ENCODE data around the gene AARSD1. TPM values are rescaled to one million over a fixed set of nuclear protein-coding genes. Genes with fewer than 3 reads are reported as not detected.
"Not testable (repeated sequence)": the region's sequence is repeated elsewhere in the genome, so short reads cannot be mapped to it uniquely, and the experiment has no call there.

AARSD1 gene
- total and polyA plus RNA-seq, 2 donors (not counting 1 experiment from before 2014, with no cell fraction given): 17.7 to 37.3 TPM

DNA sequence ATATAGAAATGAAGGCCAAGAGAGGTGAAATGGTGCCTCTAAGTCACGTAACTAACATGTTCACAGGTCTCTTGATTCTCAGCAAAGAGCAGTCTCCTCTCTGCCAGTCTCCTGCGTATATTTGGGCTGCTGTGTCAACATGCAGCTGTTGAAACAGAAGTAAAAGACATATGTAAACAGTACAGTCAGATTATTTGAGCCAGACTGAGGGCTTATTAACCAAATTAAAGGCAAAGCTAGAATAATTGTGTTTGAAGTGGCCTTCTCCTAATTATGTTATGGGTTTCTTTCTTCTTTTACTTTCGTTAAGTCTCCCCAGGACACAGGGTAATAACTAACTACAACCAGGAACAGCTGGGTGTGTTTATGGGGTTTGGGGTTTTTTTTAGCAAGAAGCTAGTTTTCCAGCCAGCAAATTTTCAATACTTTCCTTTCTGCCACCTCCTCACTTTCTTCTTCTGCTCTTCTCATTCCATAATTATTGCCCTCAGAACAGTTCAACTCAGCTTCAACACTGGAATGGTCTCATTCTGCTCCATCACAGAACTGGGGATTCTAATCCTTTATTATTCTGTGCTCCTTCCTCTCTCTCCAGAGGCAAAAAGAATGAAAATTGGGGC is 45.2 kb downstream of the AARSD1 start:
- Histone ChIP-seq H3K9me3 (ENCODE audit: control insufficient read depth, insufficient read depth, low read depth, low read length) (no peaks in the 10 kb centered on the region), H4K20me1 (ENCODE audit: control insufficient read depth, extremely low read depth, insufficient read depth, low read length) (no peaks in the 10 kb centered on the region), H3K4me3 (replicated peaks in 1 of 4; ENCODE audit: control extremely low read depth in 1 of 4, insufficient read depth in 1 of 4, low read depth in 3 of 4, low read length in 4 of 4) (no peak overlapping the region), H3K9ac (ENCODE audit: insufficient read depth, low read length) (no peak overlapping the region), H3K36me3 (ENCODE audit: control insufficient read depth, insufficient read depth, low read length) (no peaks in the 10 kb centered on the region), H3K4me2 (ENCODE audit: extremely low read depth, insufficient read depth, low read length) (no peak overlapping the region), H3K79me2 (ENCODE audit: control insufficient read depth, insufficient read depth, low read length) (no peaks in the 10 kb centered on the region), H3K27me3 (ENCODE audit: control insufficient read depth, insufficient read depth, low read length) (peaks cover 6% of the 10 kb centered on the region), H3K27ac (ENCODE audit: insufficient read depth, low read length) (no peak overlapping the region), H2AFZ (ENCODE audit: low read length) (peak overlapping the region; percentile 41), H3K4me1 (ENCODE audit: control insufficient read depth, extremely low read depth, insufficient read depth, low read length) (no peaks in the 10 kb centered on the region)
- DNase-seq (ENCODE audit: low read depth in 2 of 2): peak in 1 of 2 donors; percentile 11
- TF ChIP-seq, protein P1, sequence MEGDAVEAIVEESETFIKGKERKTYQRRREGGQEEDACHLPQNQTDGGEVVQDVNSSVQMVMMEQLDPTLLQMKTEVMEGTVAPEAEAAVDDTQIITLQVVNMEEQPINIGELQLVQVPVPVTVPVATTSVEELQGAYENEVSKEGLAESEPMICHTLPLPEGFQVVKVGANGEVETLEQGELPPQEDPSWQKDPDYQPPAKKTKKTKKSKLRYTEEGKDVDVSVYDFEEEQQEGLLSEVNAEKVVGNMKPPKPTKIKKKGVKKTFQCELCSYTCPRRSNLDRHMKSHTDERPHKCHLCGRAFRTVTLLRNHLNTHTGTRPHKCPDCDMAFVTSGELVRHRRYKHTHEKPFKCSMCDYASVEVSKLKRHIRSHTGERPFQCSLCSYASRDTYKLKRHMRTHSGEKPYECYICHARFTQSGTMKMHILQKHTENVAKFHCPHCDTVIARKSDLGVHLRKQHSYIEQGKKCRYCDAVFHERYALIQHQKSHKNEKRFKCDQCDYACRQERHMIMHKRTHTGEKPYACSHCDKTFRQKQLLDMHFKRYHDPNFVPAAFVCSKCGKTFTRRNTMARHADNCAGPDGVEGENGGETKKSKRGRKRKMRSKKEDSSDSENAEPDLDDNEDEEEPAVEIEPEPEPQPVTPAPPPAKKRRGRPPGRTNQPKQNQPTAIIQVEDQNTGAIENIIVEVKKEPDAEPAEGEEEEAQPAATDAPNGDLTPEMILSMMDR (conservative IDR thresholded peaks at IDR 0.05 in 1 of 2, IDR thresholded peaks at IDR 0.05 in 1 of 2; ENCODE audit: low read depth in 1 of 2, low read length in 2 of 2): no peak
- TF ChIP-seq EZH2 (IDR thresholded peaks at IDR 0.05; ENCODE audit: low read length, missing control alignments): no peak

DNA sequence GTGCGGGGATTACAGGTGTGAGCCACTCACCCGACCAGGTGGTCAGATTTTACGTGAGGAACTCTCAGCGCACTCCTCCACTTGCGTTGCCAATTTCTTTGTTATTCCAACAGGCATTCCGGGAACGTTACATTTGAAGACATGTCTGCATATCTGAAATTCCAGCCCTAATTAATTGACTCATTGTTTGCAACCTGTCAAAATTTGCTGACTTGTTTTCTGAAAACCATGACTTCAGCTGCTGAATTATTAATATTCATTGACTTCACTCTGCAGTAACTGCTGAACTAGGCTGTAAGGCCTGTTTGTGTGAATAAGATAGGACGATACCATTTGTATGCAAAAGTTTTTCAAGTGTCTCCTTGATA is 47.0 kb downstream of the AARSD1 start:
- H2AFZ ChIP-seq (ENCODE audit: low read length): no peak overlapping the region
- no peaks in the 10 kb centered on the region for H3K4me1 ChIP-seq (ENCODE audit: control insufficient read depth, extremely low read depth, insufficient read depth, low read length)
- no peak overlapping the region for H3K27ac ChIP-seq (ENCODE audit: insufficient read depth, low read length)
- H3K4me2 ChIP-seq (ENCODE audit: extremely low read depth, insufficient read depth, low read length): no peak overlapping the region
- no peaks in the 10 kb centered on the region for H3K36me3 ChIP-seq (ENCODE audit: control insufficient read depth, insufficient read depth, low read length)
- no peak overlapping the region for H3K4me3 ChIP-seq (replicated peaks in 1 of 4; ENCODE audit: control extremely low read depth in 1 of 4, insufficient read depth in 1 of 4, low read depth in 3 of 4, low read length in 4 of 4)
- H4K20me1 ChIP-seq (ENCODE audit: control insufficient read depth, extremely low read depth, insufficient read depth, low read length): no peaks in the 10 kb centered on the region
- no peaks in the 10 kb centered on the region for H3K79me2 ChIP-seq (ENCODE audit: control insufficient read depth, insufficient read depth, low read length)
- peaks cover 6% of the 10 kb centered on the region for H3K27me3 ChIP-seq (ENCODE audit: control insufficient read depth, insufficient read depth, low read length)
- no peak for TF ChIP-seq EZH2 (IDR thresholded peaks at IDR 0.05; ENCODE audit: low read length, missing control alignments)
- TF ChIP-seq, protein P1 (conservative IDR thresholded peaks at IDR 0.05 in 1 of 2, IDR thresholded peaks at IDR 0.05 in 1 of 2; ENCODE audit: low read depth in 1 of 2, low read length in 2 of 2): no peak
- no peak overlapping the region for H3K9ac ChIP-seq (ENCODE audit: insufficient read depth, low read length)
- DNase-seq (ENCODE audit: low read depth in 2 of 2): peak in 1 of 2 donors; percentile 35
- H3K9me3 ChIP-seq (ENCODE audit: control insufficient read depth, insufficient read depth, low read depth, low read length): no peaks in the 10 kb centered on the region

DNA sequence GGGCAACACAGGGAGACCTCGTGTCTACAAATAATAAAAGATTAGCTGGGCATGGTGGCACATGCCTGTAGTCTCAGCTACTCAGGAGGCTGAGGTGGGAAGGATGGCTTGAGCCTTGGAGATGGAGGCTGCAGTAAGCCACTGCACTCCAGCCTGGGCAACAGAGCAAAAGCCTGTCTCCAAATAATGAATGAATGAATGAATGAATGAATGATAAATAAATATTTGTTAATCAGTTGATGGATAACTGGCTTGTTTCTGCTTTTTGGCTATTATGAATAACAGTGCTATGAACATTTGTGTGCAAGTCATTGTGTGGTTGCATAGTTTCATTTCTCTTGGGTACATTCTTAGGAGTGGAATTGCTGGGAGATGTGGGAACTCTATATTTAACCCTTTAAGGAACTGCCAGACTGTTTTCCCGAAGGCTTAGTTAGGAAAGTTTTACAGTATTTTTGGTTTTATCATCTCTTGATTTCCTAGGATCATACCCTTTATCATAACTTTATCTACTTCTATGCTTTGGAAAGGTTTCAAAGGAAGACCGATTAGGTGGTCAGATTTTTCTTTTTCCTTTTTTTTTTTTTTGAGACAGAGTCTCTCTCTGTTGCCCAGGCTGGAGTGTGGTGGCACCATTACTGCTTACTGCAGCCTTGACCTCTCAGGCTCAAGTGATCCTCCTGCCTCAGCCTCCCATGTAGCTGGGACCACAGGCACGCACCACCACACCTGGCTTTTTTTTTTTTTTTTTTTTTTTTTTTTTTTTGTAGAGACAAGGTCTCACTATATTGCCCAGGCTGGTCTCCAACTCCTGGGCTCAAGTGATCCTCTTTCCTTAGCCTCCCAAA is 47.6 kb downstream of the AARSD1 start:
- not testable (repeated sequence) for H2AFZ ChIP-seq (ENCODE audit: low read length); H3K4me1 ChIP-seq (ENCODE audit: control insufficient read depth, extremely low read depth, insufficient read depth, low read length); H3K4me2 ChIP-seq (ENCODE audit: extremely low read depth, insufficient read depth, low read length); DNase-seq (ENCODE audit: low read depth in 2 of 2); H4K20me1 ChIP-seq (ENCODE audit: control insufficient read depth, extremely low read depth, insufficient read depth, low read length); H3K27ac ChIP-seq (ENCODE audit: insufficient read depth, low read length); H3K79me2 ChIP-seq (ENCODE audit: control insufficient read depth, insufficient read depth, low read length); H3K27me3 ChIP-seq (ENCODE audit: control insufficient read depth, insufficient read depth, low read length); H3K9me3 ChIP-seq (ENCODE audit: control insufficient read depth, insufficient read depth, low read depth, low read length); H3K9ac ChIP-seq (ENCODE audit: insufficient read depth, low read length); H3K4me3 ChIP-seq (replicated peaks in 1 of 4; ENCODE audit: control extremely low read depth in 1 of 4, insufficient read depth in 1 of 4, low read depth in 3 of 4, low read length in 4 of 4); H3K36me3 ChIP-seq (ENCODE audit: control insufficient read depth, insufficient read depth, low read length)

DNA sequence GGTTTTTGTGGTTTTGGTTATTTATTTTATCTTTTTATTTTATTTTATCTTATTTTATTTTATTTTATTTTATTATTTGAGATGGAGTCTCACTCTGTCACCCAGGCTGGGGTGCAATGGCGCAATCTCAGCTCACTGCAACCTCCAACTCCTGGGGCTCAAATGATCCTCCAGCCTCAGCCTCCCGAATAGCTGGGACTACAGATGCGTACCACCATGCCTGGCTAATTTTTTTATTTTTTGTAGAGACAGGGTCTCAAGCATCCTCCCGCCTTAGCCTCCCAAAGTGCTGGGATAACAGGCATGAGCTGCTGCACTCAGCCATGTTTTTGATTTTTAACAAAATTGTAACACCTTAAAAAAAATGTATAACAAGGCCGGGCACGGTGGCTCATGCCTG is 49.0 kb downstream of the AARSD1 start:
- H3K79me2 ChIP-seq (ENCODE audit: control insufficient read depth, insufficient read depth, low read length); H3K9ac ChIP-seq (ENCODE audit: insufficient read depth, low read length); H2AFZ ChIP-seq (ENCODE audit: low read length); H3K4me2 ChIP-seq (ENCODE audit: extremely low read depth, insufficient read depth, low read length); H4K20me1 ChIP-seq (ENCODE audit: control insufficient read depth, extremely low read depth, insufficient read depth, low read length); H3K4me1 ChIP-seq (ENCODE audit: control insufficient read depth, extremely low read depth, insufficient read depth, low read length); H3K27me3 ChIP-seq (ENCODE audit: control insufficient read depth, insufficient read depth, low read length); H3K4me3 ChIP-seq (replicated peaks in 1 of 4; ENCODE audit: control extremely low read depth in 1 of 4, insufficient read depth in 1 of 4, low read depth in 3 of 4, low read length in 4 of 4); H3K27ac ChIP-seq (ENCODE audit: insufficient read depth, low read length); H3K9me3 ChIP-seq (ENCODE audit: control insufficient read depth, insufficient read depth, low read depth, low read length); DNase-seq (ENCODE audit: low read depth in 2 of 2); H3K36me3 ChIP-seq (ENCODE audit: control insufficient read depth, insufficient read depth, low read length): not testable (repeated sequence)

Data from fibroblast of lung (primary cell).